ENCODE measurements around the gene GFY. TPM values are rescaled to one million over a fixed set of nuclear protein-coding genes. Genes with fewer than 3 reads are reported as not detected.

The GFY gene
- polyA plus RNA-seq, 1 experiment, result not detected

GRCh38 chr19:49463960-49464740 is 39.0 kb downstream of the GFY start:
- no peak for TF ChIP-seq CTCF (IDR thresholded peaks at IDR 0.05; ENCODE audit: low read depth, low read length)
- ChIA-PET CTCF (interaction anchor here (1.9 kb wide), 1 partner anchor 9 kb away, joined by 8 read pairs; no protein-coding TSS in a partner anchor), POLR2A (no interaction called here)
- H3K27me3 ChIP-seq (ENCODE audit: control insufficient read depth, insufficient read depth, low read length), result no peaks in the 10 kb centered on the region
- H3K9me3 ChIP-seq (ENCODE audit: control insufficient read depth, insufficient read depth, low read length), result peaks cover 7% of the 10 kb centered on the region; the same call in 1 of the 2 replicates
- no peak overlapping the region for H3K4me3 ChIP-seq (ENCODE audit: low read depth, low read length)
- DNase-seq (ENCODE audit: low read depth, low spot score), result no peak
- H3K27ac ChIP-seq (ENCODE audit: low read depth, low read length), result no peak overlapping the region

- CTCF ChIA-PET, result interaction anchor here (1.0 to 1.9 kb wide), 2 partner anchors 8 to 105 kb away, joined by 3 to 8 read pairs; no protein-coding TSS in a partner anchor
- H3K27me3 ChIP-seq (ENCODE audit: control insufficient read depth, insufficient read depth, low read length), result no peaks in the 10 kb centered on the region
- no peak for DNase-seq (ENCODE audit: low read depth, low spot score)
Measured at GRCh38 chr19:49465371-49465770, 40.2 kb downstream of the GFY start.

GRCh38 chr19:49468199-49468598 is 43.0 kb downstream of the GFY start:
- no peak for DNase-seq (ENCODE audit: low read depth, low spot score)
- H3K27me3 ChIP-seq (ENCODE audit: control insufficient read depth, insufficient read depth, low read length), result no peaks in the 10 kb centered on the region
- H3K9me3 ChIP-seq (ENCODE audit: control insufficient read depth, insufficient read depth, low read length), result no peaks in the 10 kb centered on the region
- no peak overlapping the region for H3K27ac ChIP-seq (ENCODE audit: low read depth, low read length)
- ChIA-PET POLR2A (no interaction called here), CTCF (no interaction called here)
- no peak for TF ChIP-seq CTCF (IDR thresholded peaks at IDR 0.05; ENCODE audit: low read depth, low read length)
- H3K4me3 ChIP-seq (ENCODE audit: low read depth, low read length), result no peak overlapping the region

More at GRCh38 chr19:49465371-49465770, 40.2 kb downstream of the GFY start:
- Histone ChIP-seq H3K9me3 (ENCODE audit: control insufficient read depth, insufficient read depth, low read length) (peaks cover 7% of the 10 kb centered on the region; the same call in 1 of the 2 replicates), H3K27ac (ENCODE audit: low read depth, low read length) (no peak overlapping the region), H3K4me3 (ENCODE audit: low read depth, low read length) (no peak overlapping the region)
- POLR2A ChIA-PET, result no interaction called here
- TF ChIP-seq CTCF (IDR thresholded peaks at IDR 0.05; ENCODE audit: low read depth, low read length), result no peak

- ChIA-PET POLR2A (no interaction called here), CTCF (no interaction called here)
- Histone ChIP-seq H3K9me3 (ENCODE audit: control insufficient read depth, insufficient read depth, low read length) (no peaks in the 10 kb centered on the region), H3K4me3 (ENCODE audit: low read depth, low read length) (no peak overlapping the region), H3K27ac (ENCODE audit: low read depth, low read length) (no peak overlapping the region), H3K27me3 (ENCODE audit: control insufficient read depth, insufficient read depth, low read length) (no peaks in the 10 kb centered on the region)
- DNase-seq (ENCODE audit: low read depth, low spot score), result no peak
- TF ChIP-seq CTCF (IDR thresholded peaks at IDR 0.05; ENCODE audit: low read depth, low read length), result no peak
Measured at GRCh38 chr19:49468746-49469447, 43.7 kb downstream of the GFY start.
